Suprapubic skin (tissue), 2 donors: ENCODE measurements around the gene RAPGEF5.

Experiments used
- EP300 ChIP-seq: sonication (generic); formaldehyde crosslinking; IDR thresholded peaks from one replicate; pipeline ENCODE4 v1.6.1; 2017; ENCODE audit warnings: antibody characterized with exemption
- POLR2A ChIP-seq, 2 donors: fragments of 450-650 bp; IDR thresholded peaks; one replicate each; pipeline ENCODE4 v1.6.1; 2017; ENCODE audit warnings: antibody characterized with exemption in 2 of 2, mild to moderate bottlenecking in 2 of 2, moderate library complexity in 2 of 2

- TF ChIP-seq POLR2A (IDR thresholded peaks at IDR 0.05) (no peak), EP300 (no peak)
Measured at GRCh38 chr7:22142572-22142971, 214.4 kb downstream of the RAPGEF5 start.
